Activated naive CD4-positive, alpha-beta T cell treated with anti-CD3 and anti-CD28 coated beads for 36 hours (primary cell): ENCODE data around the gene CDYL. TPM values are rescaled to one million over a fixed set of nuclear protein-coding genes. Genes with fewer than 3 reads are reported as not detected.

Experiments used
- CTCF ChIA-PET: fragments of 350-600 bp; sonication (Branson Sonifier 250); formaldehyde crosslinking; loops from one replicate; lab custom pipeline; 2021; ENCODE audit warnings: antibody characterized with exemption; lab: Charles Lee
- DNase-seq: peaks from one replicate; pipeline ENCODE4 v3.0.0-alpha.2; 2020
- H3K27ac Mint-ChIP-seq: one replicate; pipeline ENCODE4 v1.8.0; 2021; ENCODE audit warnings: mild to moderate bottlenecking, mixed read lengths
- H3K27me3 Mint-ChIP-seq: one replicate; pipeline ENCODE4 v1.8.0; 2021; ENCODE audit warnings: low read depth, mixed read lengths
- H3K36me3 Mint-ChIP-seq: one replicate; pipeline ENCODE4 v1.8.0; 2021; ENCODE audit warnings: low read depth, mixed read lengths
- H3K4me1 Mint-ChIP-seq: one replicate; pipeline ENCODE4 v1.8.0; 2021; ENCODE audit warnings: low read depth, mixed read lengths
- H3K4me3 Mint-ChIP-seq: one replicate; pipeline ENCODE4 v1.8.0; 2021; ENCODE audit warnings: mild to moderate bottlenecking, moderate library complexity, mixed read lengths
- H3K9me3 Mint-ChIP-seq: one replicate; pipeline ENCODE4 v1.8.0; 2021; ENCODE audit warnings: mixed read lengths
- intact Hi-C: fragments of 100-400 bp; cut with micrococcal nuclease; formaldehyde crosslinking; loops from one replicate; pipeline ENCODE4 v1.15.1; 2023
- total RNA-seq, 2 experiments: library from RNA; stranded (reverse); gene quantifications; one replicate each; pipeline ENCODE4 v1.2.3, GENCODE V29; 2021

The CDYL gene
- total RNA-seq, 2 experiments from 2014 or later: 23.8 to 24.3 TPM

DNA sequence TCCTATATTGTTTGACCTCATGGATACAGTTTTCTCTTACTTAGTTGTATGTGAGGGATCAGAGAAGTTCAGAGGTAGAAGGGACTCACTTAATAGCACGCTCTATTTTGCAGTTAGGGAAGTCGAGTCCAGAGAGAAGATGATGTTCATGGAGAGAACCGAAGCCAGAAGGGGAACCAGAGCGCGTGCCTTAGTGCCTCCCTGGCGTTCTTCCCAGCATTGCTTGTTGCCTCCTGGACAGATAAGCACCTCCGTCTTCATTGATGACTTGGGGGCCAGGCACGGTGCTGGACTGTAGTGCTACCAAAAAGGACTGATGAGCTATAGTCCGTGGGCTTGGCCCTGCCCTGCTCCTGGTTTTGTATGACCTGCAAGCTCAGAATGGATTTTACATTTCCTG, 117.8 kb downstream of the CDYL start:
- Mint-ChIP-seq H3K9me3 (peaks cover under 1% of the 10 kb centered on the region), H3K4me3 (no peak overlapping the region), H3K4me1 (peaks cover 5% of the 10 kb centered on the region), H3K36me3 (peaks cover 46% of the 10 kb centered on the region), H3K27me3 (no peaks in the 10 kb centered on the region), H3K27ac (no peak overlapping the region)
- CTCF ChIA-PET: no interaction called here
- DNase-seq: no peak
- intact Hi-C loops: no loop called here

DNA sequence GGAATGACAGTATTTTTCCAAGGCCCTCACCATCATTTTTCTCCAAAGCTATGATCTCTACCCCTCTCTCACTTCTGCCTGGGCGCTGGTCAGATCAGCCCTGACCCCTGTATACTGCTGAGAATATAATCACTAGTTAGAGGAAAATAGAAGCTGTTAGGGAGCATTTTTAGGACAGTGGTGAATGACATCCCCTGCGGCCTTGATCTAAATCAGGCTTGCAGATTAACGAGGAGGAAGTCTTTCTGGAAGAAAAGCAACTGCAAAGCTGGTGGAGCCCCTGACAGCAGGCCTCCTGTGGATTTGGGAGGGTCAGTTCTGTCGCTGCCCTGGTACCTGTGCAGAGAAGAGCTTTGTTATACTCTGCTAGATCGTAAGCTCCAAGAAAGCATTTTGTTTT, 119.8 kb downstream of the CDYL start:
- Mint-ChIP-seq H3K27ac (no peak overlapping the region), H3K4me1 (no peaks in the 10 kb centered on the region), H3K4me3 (no peak overlapping the region), H3K36me3 (peaks cover 55% of the 10 kb centered on the region), H3K27me3 (no peaks in the 10 kb centered on the region), H3K9me3 (peaks cover 4% of the 10 kb centered on the region)
- CTCF ChIA-PET: no interaction called here
- no peak for DNase-seq
- intact Hi-C loops: no loop called here

DNA sequence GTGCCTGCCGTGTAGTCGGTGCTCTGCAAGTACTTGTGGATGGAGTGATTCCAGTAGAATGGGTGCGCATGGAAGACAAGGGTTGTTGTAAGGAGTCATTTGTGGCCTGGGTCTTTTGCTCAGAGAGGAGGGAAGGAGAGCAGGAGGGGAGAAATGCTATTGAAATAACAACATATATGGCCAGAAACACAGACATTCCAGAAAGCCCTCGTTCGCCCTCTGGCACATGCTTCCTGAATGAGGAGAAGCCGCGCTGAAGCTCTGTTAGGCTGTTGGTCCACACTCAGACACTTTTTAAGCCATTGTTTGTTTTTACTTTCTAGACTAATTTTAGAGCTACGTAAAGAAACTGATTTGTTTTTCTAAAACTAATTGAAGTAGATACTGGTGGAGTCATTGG, 120.2 kb downstream of the CDYL start:
- H3K4me3 Mint-ChIP-seq: no peak overlapping the region
- intact Hi-C loops: no loop called here
- H3K27me3 Mint-ChIP-seq: no peaks in the 10 kb centered on the region

DNA sequence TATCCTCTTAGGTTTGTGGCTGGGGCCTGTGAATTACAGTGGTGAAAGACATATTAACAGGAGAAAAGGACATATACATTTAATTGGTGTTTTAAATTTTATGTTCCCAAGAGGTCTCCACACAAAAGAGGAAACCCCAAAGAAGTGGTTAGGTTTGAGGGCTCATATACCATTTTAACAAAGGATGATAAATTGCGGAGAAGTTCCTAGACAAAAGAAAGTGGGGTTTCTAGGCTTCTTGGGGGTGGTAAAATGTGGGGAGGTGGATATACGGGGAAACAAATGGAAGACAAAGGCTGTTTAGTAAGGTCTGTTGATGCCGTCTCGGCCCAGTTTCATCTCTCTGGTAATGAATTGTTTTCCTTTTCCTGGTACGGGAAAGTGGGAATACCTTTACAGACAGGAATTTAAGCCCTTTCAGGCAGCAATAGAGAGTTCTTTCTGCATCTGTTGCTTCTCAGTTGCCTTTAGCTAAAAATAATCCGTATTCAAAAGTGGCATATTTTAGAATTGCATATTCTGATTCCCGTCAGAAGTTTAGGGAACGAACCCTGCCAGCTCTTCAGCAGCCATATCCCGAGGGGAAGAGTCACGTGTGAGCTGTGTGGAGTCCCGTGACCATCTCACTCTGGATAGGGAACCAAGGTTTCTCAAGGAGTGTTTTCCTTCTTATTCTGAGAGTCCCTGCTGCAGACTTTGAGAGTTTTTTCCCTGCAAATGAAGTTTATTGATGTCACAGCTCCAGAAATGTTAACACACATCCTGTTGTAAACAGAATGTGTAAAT, 123.2 kb downstream of the CDYL start:
- peaks cover 50% of the 10 kb centered on the region for H3K36me3 Mint-ChIP-seq

More for the DNA sequence above, 120.2 kb downstream of the CDYL start:
- Mint-ChIP-seq H3K4me1 (no peaks in the 10 kb centered on the region), H3K27ac (no peak overlapping the region), H3K9me3 (peaks cover 4% of the 10 kb centered on the region), H3K36me3 (peaks cover 53% of the 10 kb centered on the region)
- no peak for DNase-seq
- CTCF ChIA-PET: no interaction called here

DNA sequence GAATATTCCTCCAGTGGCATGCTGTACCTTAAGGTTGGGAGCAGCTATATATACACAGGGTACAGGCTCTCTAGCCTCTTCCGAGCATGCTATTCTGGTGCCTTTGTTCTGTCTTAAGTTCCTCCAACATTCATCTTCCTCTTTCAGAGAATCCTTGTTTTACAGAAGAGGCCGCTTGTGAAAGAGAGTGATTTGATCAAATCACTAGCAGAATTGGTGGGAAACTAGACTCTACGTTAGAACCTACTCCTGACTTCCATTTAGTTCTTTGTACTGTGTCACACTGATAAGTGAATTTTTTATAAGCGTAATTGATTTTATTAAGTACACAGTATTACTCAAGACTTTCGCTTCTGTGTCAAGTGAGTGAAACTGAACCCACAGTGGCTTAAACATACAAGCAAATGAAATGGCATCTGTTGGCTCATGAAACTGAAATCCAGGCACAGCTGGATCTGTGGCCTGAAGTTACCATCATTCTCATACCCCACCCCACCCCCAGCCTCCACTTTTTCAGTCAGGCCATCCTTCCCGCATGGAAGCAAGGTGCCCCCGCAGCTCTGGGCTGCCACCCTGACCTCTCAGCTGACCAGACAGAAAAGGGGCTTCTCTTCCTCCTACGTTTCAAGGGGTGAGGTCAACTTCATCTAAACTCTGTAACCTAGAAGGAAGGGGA, 125.3 kb downstream of the CDYL start:
- Mint-ChIP-seq H3K27me3 (no peaks in the 10 kb centered on the region), H3K27ac (no peak overlapping the region), H3K36me3 (peaks cover 42% of the 10 kb centered on the region), H3K4me1 (peaks cover 21% of the 10 kb centered on the region), H3K9me3 (peaks cover 4% of the 10 kb centered on the region), H3K4me3 (no peak overlapping the region)
- CTCF ChIA-PET: interaction anchor here (0.6 to 0.7 kb wide), 2 partner anchors 12 to 34 kb away, joined by 3 to 4 read pairs; no protein-coding TSS in a partner anchor
- intact Hi-C loops: no loop called here
- DNase-seq: no peak

More for the DNA sequence above, 123.2 kb downstream of the CDYL start:
- DNase-seq: no peak
- peaks cover 4% of the 10 kb centered on the region for H3K4me1 Mint-ChIP-seq
- CTCF ChIA-PET: no interaction called here
- H3K27ac Mint-ChIP-seq: no peak overlapping the region
- intact Hi-C loops: no loop called here
- peaks cover 4% of the 10 kb centered on the region for H3K9me3 Mint-ChIP-seq
- no peak overlapping the region for H3K4me3 Mint-ChIP-seq
- H3K27me3 Mint-ChIP-seq: no peaks in the 10 kb centered on the region

DNA sequence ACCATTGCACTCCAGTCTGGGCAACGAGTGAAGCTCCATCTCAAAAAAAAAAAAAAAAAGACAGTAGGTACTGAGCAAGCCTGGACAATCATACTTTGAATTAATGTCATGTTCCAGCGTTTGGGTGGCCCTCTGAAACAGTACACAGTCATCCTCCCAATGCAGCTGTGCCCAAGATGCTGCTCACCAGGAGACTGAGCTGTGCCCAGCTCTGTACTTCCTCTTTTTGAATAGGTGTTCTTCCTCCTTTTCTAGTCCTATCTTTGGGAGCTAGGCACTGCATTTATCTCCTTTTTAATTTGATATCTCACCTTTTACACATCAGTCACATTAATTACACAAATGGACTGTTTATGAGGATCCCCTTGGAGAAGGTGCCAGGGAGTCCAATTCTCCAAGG, 126.2 kb downstream of the CDYL start:
- CTCF ChIA-PET: interaction anchor here (0.6 to 0.7 kb wide), 3 partner anchors 13 to 930 kb away, joined by 3 to 4 read pairs (median 3); no protein-coding TSS in a partner anchor
- peaks cover 4% of the 10 kb centered on the region for H3K9me3 Mint-ChIP-seq
- DNase-seq: no peak
- H3K36me3 Mint-ChIP-seq: peaks cover 36% of the 10 kb centered on the region
- no peaks in the 10 kb centered on the region for H3K27me3 Mint-ChIP-seq
- no peak overlapping the region for H3K27ac Mint-ChIP-seq
- H3K4me3 Mint-ChIP-seq: no peak overlapping the region
- intact Hi-C loops: no loop called here
- peaks cover 30% of the 10 kb centered on the region for H3K4me1 Mint-ChIP-seq

DNA sequence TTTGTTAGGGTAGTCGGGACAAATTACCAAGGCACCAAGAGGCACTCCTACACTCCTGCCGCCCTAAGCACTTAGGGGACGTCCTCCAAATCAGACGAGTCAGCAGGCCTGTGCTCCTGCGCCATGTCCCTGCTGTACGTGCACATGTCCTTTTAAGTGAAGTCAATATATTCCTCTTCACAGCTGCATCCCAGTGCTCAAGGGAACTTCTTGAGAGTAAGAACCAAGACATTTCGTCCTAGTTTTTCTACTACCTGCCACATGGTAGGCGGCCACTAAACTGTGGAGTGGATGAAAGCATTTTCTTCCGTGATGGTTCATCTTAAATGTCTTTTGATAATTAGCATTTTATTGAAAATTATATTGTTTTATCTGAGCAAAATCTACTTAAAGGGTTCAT, 126.9 kb downstream of the CDYL start:
- Mint-ChIP-seq H3K27me3 (no peaks in the 10 kb centered on the region), H3K36me3 (peaks cover 33% of the 10 kb centered on the region), H3K27ac (no peak overlapping the region), H3K4me1 (peaks cover 34% of the 10 kb centered on the region), H3K4me3 (no peak overlapping the region), H3K9me3 (peaks cover 4% of the 10 kb centered on the region)
- no peak for DNase-seq
- intact Hi-C loops: no loop called here
- CTCF ChIA-PET: interaction anchor here (0.8 kb wide), 1 partner anchor 91 kb away, joined by 3 read pairs; no protein-coding TSS in a partner anchor

DNA sequence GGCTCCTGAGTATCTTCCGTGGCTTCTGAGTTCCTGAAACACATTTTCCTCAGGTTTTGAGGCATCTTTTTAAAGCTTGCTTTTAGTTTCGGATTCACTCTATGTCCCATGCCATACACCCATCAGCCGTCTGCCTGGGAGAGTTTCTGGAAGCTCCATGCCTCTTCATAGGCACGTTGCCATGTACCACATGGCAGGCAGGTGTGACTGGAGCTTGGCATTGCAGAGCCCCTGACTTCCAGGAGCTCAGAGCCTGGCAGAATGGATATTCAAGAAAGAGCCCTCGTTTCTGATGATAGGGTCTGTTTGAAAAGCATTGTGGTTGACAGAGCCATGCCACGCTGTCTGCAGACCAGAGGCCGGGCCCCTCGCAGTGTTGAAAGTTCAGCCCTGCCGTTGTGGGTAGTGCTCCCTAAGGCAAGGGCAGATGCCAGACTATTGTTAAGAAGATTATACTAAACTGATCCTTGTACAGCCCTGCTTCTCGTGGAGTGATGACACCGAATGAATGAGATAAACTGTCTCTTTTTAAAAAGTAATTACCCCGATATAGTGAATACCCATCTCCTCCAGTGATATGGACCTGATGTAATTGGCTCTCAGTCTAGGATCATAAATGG, 127.7 kb downstream of the CDYL start:
- Mint-ChIP-seq H3K36me3 (peaks cover 32% of the 10 kb centered on the region), H3K4me1 (peaks cover 34% of the 10 kb centered on the region), H3K27me3 (no peaks in the 10 kb centered on the region), H3K27ac (no peak overlapping the region), H3K4me3 (no peak overlapping the region), H3K9me3 (peaks cover 4% of the 10 kb centered on the region)
- intact Hi-C loops: no loop called here
- DNase-seq: no peak
- CTCF ChIA-PET: interaction anchor here (0.8 kb wide), 1 partner anchor 92 kb away, joined by 3 read pairs; no protein-coding TSS in a partner anchor

DNA sequence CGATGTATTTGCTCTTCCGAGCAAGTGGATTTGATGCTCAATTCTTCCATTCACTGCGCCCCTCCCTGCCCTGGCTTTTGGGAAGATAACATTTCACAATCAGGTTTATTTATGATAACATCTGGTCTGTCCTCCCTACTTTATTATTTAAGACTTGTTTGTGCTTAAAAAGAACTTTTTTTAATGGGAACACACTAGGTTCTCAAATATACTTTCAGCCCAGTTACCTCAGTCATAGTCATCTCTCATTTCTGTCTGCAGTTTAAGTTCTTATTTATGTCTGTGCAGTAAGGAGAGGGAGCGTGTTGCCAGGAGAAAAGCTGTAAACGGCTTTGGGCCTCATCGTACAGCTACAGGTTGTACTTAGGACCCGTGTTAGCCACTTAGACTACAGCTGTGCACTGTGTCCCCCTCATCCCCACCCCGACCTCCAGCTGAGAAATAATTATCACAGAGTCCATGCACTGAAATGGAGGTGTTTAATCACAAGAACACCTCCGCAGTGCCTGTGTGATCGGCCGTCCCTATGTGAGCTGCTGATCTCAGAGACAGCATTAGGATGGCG, 128.3 kb downstream of the CDYL start:
- H3K27ac Mint-ChIP-seq: no peak overlapping the region
- CTCF ChIA-PET: interaction anchor here (0.7 kb wide), 1 partner anchor 425 kb away, joined by 3 read pairs; no protein-coding TSS in a partner anchor

DNA sequence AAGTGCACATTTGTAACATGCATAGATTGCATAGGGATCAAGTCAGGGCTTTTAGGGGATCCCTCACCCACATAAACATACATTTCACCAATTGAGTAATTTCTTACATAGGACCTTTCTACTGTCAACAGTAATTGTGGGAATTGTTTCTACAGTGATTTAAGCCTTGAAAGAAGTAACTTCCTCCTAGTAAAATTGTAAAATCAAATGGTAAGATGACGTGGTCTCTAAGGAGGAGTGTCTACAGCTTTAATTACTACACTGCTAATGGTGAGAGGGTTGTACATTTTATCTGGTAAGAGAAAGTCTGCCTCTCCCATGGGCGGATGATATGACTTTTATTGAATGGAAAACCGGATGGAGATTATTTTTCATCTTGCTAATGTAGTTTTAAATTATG, 129.6 kb downstream of the CDYL start:
- Mint-ChIP-seq H3K27me3 (no peaks in the 10 kb centered on the region), H3K27ac (no peak overlapping the region), H3K4me1 (peaks cover 36% of the 10 kb centered on the region), H3K4me3 (no peak overlapping the region), H3K36me3 (peaks cover 27% of the 10 kb centered on the region), H3K9me3 (no peaks in the 10 kb centered on the region)
- DNase-seq: no peak
- intact Hi-C loops: no loop called here
- CTCF ChIA-PET: no interaction called here

More for the DNA sequence above, 128.3 kb downstream of the CDYL start:
- no peak for DNase-seq
- no peaks in the 10 kb centered on the region for H3K9me3 Mint-ChIP-seq
- peaks cover 27% of the 10 kb centered on the region for H3K36me3 Mint-ChIP-seq
- no peak overlapping the region for H3K4me3 Mint-ChIP-seq
- intact Hi-C loops: no loop called here
- no peaks in the 10 kb centered on the region for H3K27me3 Mint-ChIP-seq
- H3K4me1 Mint-ChIP-seq: peaks cover 34% of the 10 kb centered on the region

DNA sequence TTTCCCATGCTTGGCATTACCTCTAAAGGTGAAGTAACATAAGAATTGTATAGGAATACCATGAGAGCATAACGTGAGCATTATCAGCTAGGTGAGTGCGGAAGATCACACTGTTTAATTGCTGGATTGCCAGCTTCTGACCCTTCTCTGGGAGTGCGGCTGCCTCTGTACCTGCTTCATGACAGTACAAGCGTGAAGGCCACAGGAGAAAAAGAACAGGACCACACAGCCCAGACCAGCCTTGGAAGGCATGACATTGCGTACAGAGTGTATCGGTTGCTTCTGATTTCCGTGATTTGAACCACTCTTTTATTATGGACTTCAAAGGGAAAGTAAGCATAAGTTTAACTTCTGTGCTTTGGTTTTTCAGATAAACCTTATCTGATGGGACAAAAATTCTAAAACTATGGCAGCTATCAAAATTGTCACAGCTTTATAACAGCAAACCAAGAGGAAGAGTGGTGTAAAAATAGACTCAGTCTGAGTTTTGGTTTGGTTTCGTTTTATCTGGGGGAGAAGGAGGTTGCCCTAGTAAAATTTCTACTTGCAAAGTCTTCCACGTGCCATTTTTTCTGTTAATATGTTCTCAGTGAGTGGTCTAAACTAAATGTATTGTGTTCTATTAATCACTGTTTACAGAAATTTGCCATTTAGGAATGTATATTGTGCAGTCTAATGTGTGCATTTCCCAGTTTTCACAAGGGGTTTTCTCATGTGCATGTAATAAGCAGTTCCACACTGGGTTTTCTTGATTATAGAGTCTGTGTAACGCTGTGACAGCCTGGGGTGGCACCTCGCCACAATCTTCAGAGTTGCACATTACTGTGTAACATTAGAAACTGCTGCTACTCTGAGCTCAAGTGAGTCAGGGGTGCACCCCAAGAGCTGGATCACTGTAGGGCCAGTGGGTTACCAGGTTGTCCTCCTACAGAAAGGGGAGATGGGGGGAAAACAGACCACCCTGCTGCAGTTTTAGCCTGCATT, 130.4 kb downstream of the CDYL start:
- Mint-ChIP-seq H3K36me3 (peaks cover 25% of the 10 kb centered on the region), H3K27ac (peak overlapping the region; percentile 34), H3K4me3 (peak overlapping the region; percentile 36), H3K4me1 (peaks cover 36% of the 10 kb centered on the region), H3K9me3 (no peaks in the 10 kb centered on the region), H3K27me3 (no peaks in the 10 kb centered on the region)
- CTCF ChIA-PET: no interaction called here
- peak; percentile 53 for DNase-seq
- intact Hi-C loops: no loop called here
